GM12801 (cell line): ENCODE measurements around the gene SLC43A3.

Experiments used
- TF ChIP-seq, protein P1 (sequence below): IDR thresholded peaks from one replicate; pipeline ENCODE4 v1.5.1; 2011; ENCODE audit warnings: control low read depth; ENCODE audit not compliant: insufficient read length; ENCODE audit errors: extremely low read depth

The SLC43A3 gene

DNA sequence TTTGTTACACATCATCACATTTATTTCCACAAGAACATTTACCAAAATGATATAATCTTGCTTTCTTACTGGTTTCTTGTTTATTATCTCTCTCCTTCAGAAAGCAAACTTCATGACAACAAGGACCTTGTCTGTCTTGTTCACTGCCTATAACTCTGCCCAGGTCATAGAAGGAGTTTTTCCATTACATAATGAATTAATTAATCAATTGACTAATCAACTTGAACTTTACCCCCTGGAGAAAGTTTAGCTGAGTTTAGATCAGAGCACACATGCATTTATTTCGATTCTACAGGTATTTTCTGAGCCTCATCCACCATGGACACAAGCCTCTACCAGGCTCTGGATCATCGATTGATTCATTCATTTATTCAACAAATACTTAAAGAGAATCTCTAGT lies 30.2 kb downstream of the SLC43A3 start:
- TF ChIP-seq, protein P1, sequence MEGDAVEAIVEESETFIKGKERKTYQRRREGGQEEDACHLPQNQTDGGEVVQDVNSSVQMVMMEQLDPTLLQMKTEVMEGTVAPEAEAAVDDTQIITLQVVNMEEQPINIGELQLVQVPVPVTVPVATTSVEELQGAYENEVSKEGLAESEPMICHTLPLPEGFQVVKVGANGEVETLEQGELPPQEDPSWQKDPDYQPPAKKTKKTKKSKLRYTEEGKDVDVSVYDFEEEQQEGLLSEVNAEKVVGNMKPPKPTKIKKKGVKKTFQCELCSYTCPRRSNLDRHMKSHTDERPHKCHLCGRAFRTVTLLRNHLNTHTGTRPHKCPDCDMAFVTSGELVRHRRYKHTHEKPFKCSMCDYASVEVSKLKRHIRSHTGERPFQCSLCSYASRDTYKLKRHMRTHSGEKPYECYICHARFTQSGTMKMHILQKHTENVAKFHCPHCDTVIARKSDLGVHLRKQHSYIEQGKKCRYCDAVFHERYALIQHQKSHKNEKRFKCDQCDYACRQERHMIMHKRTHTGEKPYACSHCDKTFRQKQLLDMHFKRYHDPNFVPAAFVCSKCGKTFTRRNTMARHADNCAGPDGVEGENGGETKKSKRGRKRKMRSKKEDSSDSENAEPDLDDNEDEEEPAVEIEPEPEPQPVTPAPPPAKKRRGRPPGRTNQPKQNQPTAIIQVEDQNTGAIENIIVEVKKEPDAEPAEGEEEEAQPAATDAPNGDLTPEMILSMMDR, result no peak

DNA sequence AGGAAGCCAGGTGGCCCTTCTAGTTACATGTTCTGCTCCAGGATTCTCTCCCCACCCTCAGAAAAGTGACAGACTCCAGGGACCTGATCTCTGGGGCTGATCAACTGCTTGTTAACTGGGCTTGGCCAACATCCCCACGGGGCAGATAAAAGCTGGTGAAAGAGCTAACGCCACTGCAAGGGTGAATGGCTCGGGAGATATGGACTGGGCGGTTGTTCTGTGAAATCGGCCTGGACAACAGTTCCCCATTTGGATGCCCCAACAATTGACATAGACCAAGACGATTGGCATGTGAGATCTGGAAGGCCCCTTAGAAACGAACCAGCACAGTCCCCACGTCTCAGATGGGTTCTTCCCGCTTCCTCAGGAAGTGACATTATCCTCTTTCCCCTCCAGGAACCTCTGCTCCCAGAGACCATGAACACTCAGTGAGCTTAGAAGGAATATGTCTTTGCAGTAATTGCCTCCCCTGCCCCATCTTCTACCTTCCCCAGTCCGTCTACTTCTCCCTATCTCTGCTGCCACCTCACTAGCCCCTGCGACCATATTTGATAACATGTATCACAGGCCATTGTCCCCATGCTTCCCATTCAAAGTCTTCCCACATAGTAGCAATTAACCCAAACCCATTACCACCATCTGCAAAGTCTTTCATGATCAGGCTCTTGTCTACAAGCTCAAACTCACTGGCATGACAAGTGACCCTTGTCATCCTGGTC lies 30.9 kb downstream of the SLC43A3 start:
- TF ChIP-seq, protein P1, result no peak

DNA sequence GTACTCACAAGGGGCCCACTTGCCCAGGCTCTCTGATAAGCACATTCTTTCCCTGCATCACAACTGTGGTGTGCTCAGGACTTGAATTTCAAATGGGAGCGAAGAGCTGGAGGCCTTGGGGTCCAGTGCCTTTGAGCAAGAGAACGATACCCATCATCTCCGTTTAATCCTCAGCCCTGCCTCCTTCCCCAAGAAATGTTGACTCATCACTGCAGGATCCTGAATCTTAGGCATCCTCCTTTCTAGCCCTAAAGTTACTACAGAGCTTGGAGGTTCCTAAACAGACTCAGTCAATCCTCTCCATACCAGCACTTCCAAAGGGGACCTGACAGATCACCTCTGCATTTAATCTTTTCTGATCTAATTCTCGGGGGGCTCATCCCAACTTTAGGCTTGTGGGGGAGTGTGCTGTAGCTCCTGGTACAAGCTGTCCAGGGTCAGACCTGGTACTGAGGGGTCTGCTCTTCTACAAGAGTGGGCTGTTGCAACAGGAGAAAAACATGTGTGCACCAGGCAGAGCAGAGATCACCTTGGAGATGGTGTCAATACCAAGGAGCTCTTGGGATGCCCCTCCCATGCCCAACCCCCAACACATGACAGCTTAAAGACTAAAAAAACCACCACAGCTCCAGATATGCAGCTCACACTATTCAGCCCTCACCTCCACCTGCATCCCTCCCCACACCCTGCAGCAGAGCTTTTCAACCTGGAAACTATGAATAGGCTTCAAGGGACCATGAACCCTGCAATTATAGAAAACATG lies 32.5 kb downstream of the SLC43A3 start:
- TF ChIP-seq, protein P1, result no peak

DNA sequence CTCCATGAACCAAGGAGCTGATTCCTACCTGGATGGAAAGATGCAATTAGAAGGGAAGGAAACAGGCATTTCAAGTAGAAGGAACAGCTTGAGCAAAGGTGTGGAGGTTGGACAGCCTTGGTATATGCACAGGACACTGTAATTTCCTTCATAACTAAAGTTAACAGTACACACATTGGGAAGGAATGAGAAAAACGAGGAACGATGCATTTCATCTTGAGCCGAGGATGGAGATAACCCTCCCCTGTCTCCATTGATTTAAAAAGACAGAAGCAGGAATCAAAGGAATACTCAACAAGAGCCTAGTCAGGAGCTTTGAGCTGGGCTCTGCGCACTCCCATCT lies 34.2 kb downstream of the SLC43A3 start:
- TF ChIP-seq, protein P1, result no peak

DNA sequence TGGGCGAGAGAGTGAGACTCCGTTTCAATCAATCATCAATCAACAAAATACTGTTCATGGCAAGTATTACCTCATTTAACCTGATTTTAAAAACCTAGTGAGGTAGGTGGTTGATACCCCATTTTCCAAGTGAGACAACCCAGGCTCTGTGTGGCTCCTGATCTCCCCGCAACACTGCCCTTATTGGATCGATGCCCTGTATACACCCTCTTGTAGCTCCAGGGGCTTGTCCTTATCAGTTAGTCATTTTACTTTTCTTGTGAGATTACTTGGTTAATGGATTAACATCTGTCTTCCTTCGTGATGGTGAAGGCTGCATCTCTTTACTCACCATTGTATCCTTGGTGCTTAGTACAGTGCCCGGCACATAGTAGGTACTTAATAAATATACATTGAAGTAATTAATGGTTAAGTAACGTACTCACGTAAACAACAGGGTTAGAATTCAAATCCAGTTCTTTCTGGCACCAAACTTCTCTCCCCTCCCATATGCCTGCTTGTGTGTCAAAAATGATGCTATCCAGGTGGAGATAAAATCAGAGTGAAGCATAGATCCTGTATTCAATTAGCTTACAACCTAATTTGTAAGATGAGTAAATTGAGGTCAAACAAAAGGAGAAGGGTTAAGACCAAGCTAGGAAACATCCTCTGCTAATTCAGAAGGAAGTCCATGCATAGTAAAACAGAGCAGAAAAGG lies 34.7 kb downstream of the SLC43A3 start:
- TF ChIP-seq, protein P1, result no peak

DNA sequence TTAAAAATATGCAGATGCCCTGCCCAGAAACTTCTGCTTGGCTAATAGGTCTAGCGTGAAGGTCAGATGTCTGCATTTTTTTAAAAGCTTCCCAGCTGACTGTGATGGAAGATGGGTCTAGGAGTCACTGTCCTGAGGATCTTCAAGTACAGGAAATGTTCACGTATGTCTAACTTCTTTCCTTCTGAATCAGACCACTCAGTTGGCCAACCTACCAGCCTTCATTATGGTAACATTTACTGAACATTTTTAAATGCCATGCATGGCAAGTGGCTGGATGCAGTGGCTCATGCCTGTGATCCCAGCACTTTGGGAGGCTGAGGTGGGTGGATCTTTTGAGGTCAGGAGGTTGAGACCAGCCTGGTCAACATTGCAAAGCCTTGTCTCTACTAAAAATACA lies 35.4 kb downstream of the SLC43A3 start:
- TF ChIP-seq, protein P1, result no peak

DNA sequence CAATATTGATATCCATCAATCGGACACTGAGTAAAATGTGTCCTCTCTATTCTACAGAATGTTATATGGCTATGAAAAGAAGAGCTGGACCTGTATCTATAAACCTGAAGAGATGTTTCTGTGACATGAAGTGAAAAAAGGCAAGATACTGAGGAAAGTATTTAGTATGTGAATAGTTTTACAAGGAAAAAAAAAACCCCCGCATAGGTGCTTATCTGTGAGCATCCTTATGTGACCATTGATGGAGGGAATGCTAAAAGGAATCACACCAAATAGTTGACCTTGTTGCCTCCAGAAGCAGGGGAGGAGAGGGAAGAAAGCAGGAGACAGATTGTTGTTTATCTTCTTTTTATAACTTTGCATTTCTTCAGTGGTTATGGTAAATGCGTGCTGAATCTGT lies 35.8 kb downstream of the SLC43A3 start:
- TF ChIP-seq, protein P1, result no peak
